ENCODE results near the gene NKX6-1.

NKX6-1 gene

GRCh38 chr4:84502955-84503373 is 3.9 kb upstream of the NKX6-1 start:
- TF ChIP-seq PATZ1 (CRISPR knock-in tag; IDR thresholded peaks at IDR 0.05; ENCODE audit: borderline replicate concordance): no peak
- TF ChIP-seq ZFP30 (CRISPR knock-in tag; IDR thresholded peaks at IDR 0.05): no peak
- TF ChIP-seq SNAI2 (CRISPR knock-in tag; IDR thresholded peaks at IDR 0.05): no peak
- TF ChIP-seq BACH2 (CRISPR knock-in tag; IDR thresholded peaks at IDR 0.05; ENCODE audit: borderline replicate concordance): no peak
- TF ChIP-seq POU6F1 (CRISPR knock-in tag; IDR thresholded peaks at IDR 0.05; ENCODE audit: borderline replicate concordance, low read depth): no peak
- TF ChIP-seq PPARA (CRISPR knock-in tag; IDR thresholded peaks at IDR 0.05; ENCODE audit: borderline replicate concordance): no peak
- no peak for ATAC-seq

- TF ChIP-seq BACH2 (CRISPR knock-in tag; IDR thresholded peaks at IDR 0.05; ENCODE audit: borderline replicate concordance) (no peak), ZC3H10 (CRISPR knock-in tag; IDR thresholded peaks at IDR 0.05) (no peak), CSRNP3 (CRISPR knock-in tag; IDR thresholded peaks at IDR 0.05) (no peak), TOX (CRISPR knock-in tag; IDR thresholded peaks at IDR 0.05; ENCODE audit: borderline replicate concordance) (no peak), ZNF70 (CRISPR knock-in tag; IDR thresholded peaks at IDR 0.05) (no peak), ISL1 (CRISPR knock-in tag; IDR thresholded peaks at IDR 0.05) (no peak), ARNTL (CRISPR knock-in tag; IDR thresholded peaks at IDR 0.05; ENCODE audit: borderline replicate concordance, low read depth) (no peak), ESRRG (CRISPR knock-in tag; IDR thresholded peaks at IDR 0.05) (no peak), ZFP30 (CRISPR knock-in tag; IDR thresholded peaks at IDR 0.05) (no peak), POU6F1 (CRISPR knock-in tag; IDR thresholded peaks at IDR 0.05; ENCODE audit: borderline replicate concordance, low read depth) (no peak), ZFP3 (CRISPR knock-in tag; IDR thresholded peaks at IDR 0.05) (no peak)
- ATAC-seq: no peak
These were observed 3.4 kb upstream of the NKX6-1 start for GRCh38 chr4:84502333-84502954.

- ATAC-seq: no peak
- TF ChIP-seq PPARA (CRISPR knock-in tag; IDR thresholded peaks at IDR 0.05; ENCODE audit: borderline replicate concordance) (no peak), RARB (CRISPR knock-in tag; IDR thresholded peaks at IDR 0.05) (no peak), SNAI2 (CRISPR knock-in tag; IDR thresholded peaks at IDR 0.05) (no peak), BACH2 (CRISPR knock-in tag; IDR thresholded peaks at IDR 0.05; ENCODE audit: borderline replicate concordance) (no peak), CREB5 (CRISPR knock-in tag; IDR thresholded peaks at IDR 0.05; ENCODE audit: low read depth) (no peak), ZFP30 (CRISPR knock-in tag; IDR thresholded peaks at IDR 0.05) (no peak), CSRNP3 (CRISPR knock-in tag; IDR thresholded peaks at IDR 0.05) (no peak), ZNF8 (CRISPR knock-in tag; IDR thresholded peaks at IDR 0.05) (no peak), OSR1 (CRISPR knock-in tag; IDR thresholded peaks at IDR 0.05) (no peak), CSDC2 (CRISPR knock-in tag; IDR thresholded peaks at IDR 0.05) (no peak), ARNTL (CRISPR knock-in tag; IDR thresholded peaks at IDR 0.05; ENCODE audit: borderline replicate concordance, low read depth) (no peak), ZC3H10 (CRISPR knock-in tag; IDR thresholded peaks at IDR 0.05) (no peak), GLIS3 (CRISPR knock-in tag; IDR thresholded peaks at IDR 0.05) (no peak)
These were observed 2.7 kb upstream of the NKX6-1 start for GRCh38 chr4:84501721-84502267.

Data from SK-N-SH treated with all-trans-retinoic acid at 6 μM for 48 hours (cell line).